H1 (cell line): ENCODE measurements around the gene WDR35. TPM values are rescaled to one million over a fixed set of nuclear protein-coding genes. Genes with fewer than 3 reads are reported as not detected.
A peak's percentile ranks its signal among the peaks of the same experiment; 100 is the strongest.

Experiments
- CTCF ChIA-PET: fragments of 300-600 bp; sonication (Branson Sonifier 250); formaldehyde crosslinking; loops from one replicate; lab custom pipeline; 2021; ENCODE audit not compliant: partially characterized antibody; lab: Charles Lee
- POLR2A ChIA-PET: fragments of 300-600 bp; sonication (Branson Sonifier 250); formaldehyde crosslinking; loops from one replicate; lab custom pipeline; 2021; ENCODE audit warnings: inconsistent platforms; ENCODE audit not compliant: partially characterized antibody; lab: Charles Lee
- DNase-seq, 2 experiments: peaks; one replicate each; pipeline versions ENCODE4 v3.0.0 to v3.0.0-alpha.2; 2010 to 2022; ENCODE audit warnings: low spot score in 2 of 2, low read depth in 1 of 2, mixed read lengths in 1 of 2
- FAIRE-seq: peaks from 2 replicates; lab custom pipeline; 2011; peaks lifted over from hg19 to GRCh38; lab: Jason Lieb, UNC
- H2AFZ ChIP-seq: 2 replicates; pipeline ENCODE4 v1.8.1; 2012; ENCODE audit warnings: low read length, inconsistent platforms
- H2AK5ac ChIP-seq: 2 replicates; pipeline ENCODE4 v1.6.1; 2013; ENCODE audit warnings: low read depth, low read length
- H2BK120ac ChIP-seq: replicated peaks from 2 replicates; pipeline ENCODE3; 2013; ENCODE audit warnings: low read depth, low read length, inconsistent platforms
- H2BK12ac ChIP-seq: 2 replicates; pipeline ENCODE4 v1.6.1; 2013; ENCODE audit warnings: low read depth, low read length
- H2BK15ac ChIP-seq: 2 replicates; pipeline ENCODE4 v1.6.1; 2013; ENCODE audit warnings: low read length
- H2BK20ac ChIP-seq: 2 replicates; pipeline ENCODE4 v1.6.1; 2013; ENCODE audit warnings: low read length
- H2BK5ac ChIP-seq: 2 replicates; pipeline ENCODE4 v1.6.1; 2013; ENCODE audit warnings: low read depth, low read length
- H3K14ac ChIP-seq: 2 replicates; pipeline ENCODE4 v1.6.1; 2013; ENCODE audit warnings: inconsistent platforms; ENCODE audit not compliant: insufficient read length
- H3K18ac ChIP-seq: 2 replicates; pipeline ENCODE4 v1.6.1; 2013; ENCODE audit warnings: low read length; ENCODE audit errors: extremely low read depth
- H3K23ac ChIP-seq: 2 replicates; pipeline ENCODE4 v1.6.1; 2013; ENCODE audit warnings: inconsistent platforms; ENCODE audit not compliant: insufficient read length
- H3K23me2 ChIP-seq: 2 replicates; pipeline ENCODE4 v1.6.1; 2013; ENCODE audit warnings: low read depth, low read length
- H3K27ac ChIP-seq: 2 replicates; pipeline ENCODE4 v1.6.1; 2011; ENCODE audit warnings: low read depth, low read length, inconsistent platforms
- H3K27me3 ChIP-seq, 4 experiments: replicated peaks in 1 of 4; 1 replicate in 1 of 4; 2 replicates in 3 of 4; pipeline versions ENCODE4 v1.6.1 to v1.8.1; 2011 to 2013; ENCODE audit warnings: low read length in 3 of 4, mild to moderate bottlenecking in 3 of 4, inconsistent platforms in 2 of 4, mixed read lengths in 2 of 4, moderate library complexity in 1 of 4; ENCODE audit not compliant: control insufficient read depth in 3 of 4, insufficient read depth in 3 of 4; ENCODE audit errors: extremely low read depth in 1 of 4
- H3K36me3 ChIP-seq, 4 experiments: 2 replicates each; pipeline versions ENCODE4 v1.6.1 to v1.8.1; 2011 to 2013; ENCODE audit warnings: mild to moderate bottlenecking in 4 of 4, low read length in 3 of 4, moderate library complexity in 2 of 4, control low read depth in 1 of 4, inconsistent platforms in 1 of 4; ENCODE audit not compliant: insufficient read depth in 4 of 4, control insufficient read depth in 2 of 4
- H3K4ac ChIP-seq: replicated peaks from 2 replicates; pipeline ENCODE3; 2013; ENCODE audit warnings: low read length, low read depth, mixed read lengths, inconsistent platforms; ENCODE audit not compliant: insufficient read length
- H3K4me1 ChIP-seq, 4 experiments: replicated peaks in 1 of 4; 1 replicate in 1 of 4; 2 replicates in 3 of 4; pipeline versions ENCODE4 v1.6.1 to v1.8.1; 2011 to 2013; ENCODE audit warnings: low read length in 3 of 4, inconsistent platforms in 2 of 4, mixed read lengths in 1 of 4; ENCODE audit not compliant: insufficient read depth in 4 of 4, control insufficient read depth in 3 of 4
- H3K4me2 ChIP-seq, 2 experiments: 2 replicates each; pipeline versions ENCODE4 v1.6.1 to v1.8.1; 2011 to 2013; ENCODE audit warnings: low read depth in 2 of 2, low read length in 2 of 2, control low read depth in 1 of 2, inconsistent platforms in 1 of 2, mild to moderate bottlenecking in 1 of 2; ENCODE audit not compliant: insufficient read depth in 1 of 2
- H3K4me3 ChIP-seq, 4 experiments: fragments of 200-600, 300-600 bp in 1 of 4; sonication (generic), shearing (Covaris generic), sonication (Bioruptor Twin) in 1 of 4; 2 replicates each; pipeline versions ENCODE4 v1.5.1 to v1.8.1; 2011 to 2016; ENCODE audit warnings: low read length in 4 of 4, low read depth in 3 of 4, control low read depth in 2 of 4, inconsistent platforms in 2 of 4, mild to moderate bottlenecking in 2 of 4, mixed read lengths in 1 of 4, moderate library complexity in 1 of 4; ENCODE audit not compliant: insufficient read depth in 2 of 4; ENCODE audit errors: extremely low read depth in 1 of 4
- H3K56ac ChIP-seq: replicated peaks from 2 replicates; pipeline ENCODE3; 2013; ENCODE audit warnings: low read depth, mild to moderate bottlenecking, mixed read lengths, low read length, inconsistent platforms; ENCODE audit not compliant: insufficient read length
- H3K79me1 ChIP-seq: 2 replicates; pipeline ENCODE4 v1.6.1; 2013; ENCODE audit warnings: low read depth, low read length, control low read depth
- H3K79me2 ChIP-seq, 2 experiments: 2 replicates each; pipeline versions ENCODE4 v1.6.1 to v1.8.1; 2012 to 2013; ENCODE audit warnings: low read length in 2 of 2, mild to moderate bottlenecking in 2 of 2, inconsistent platforms in 1 of 2; ENCODE audit not compliant: insufficient read depth in 2 of 2, control insufficient read depth in 1 of 2
- H3K9ac ChIP-seq, 4 experiments: replicated peaks in 1 of 4; 1 replicate in 1 of 4; 2 replicates in 3 of 4; pipeline versions ENCODE4 v1.6.1 to v1.8.1; 2011 to 2013; ENCODE audit warnings: low read depth in 3 of 4, low read length in 3 of 4, control low read depth in 2 of 4, mild to moderate bottlenecking in 2 of 4, moderate library complexity in 2 of 4, inconsistent platforms in 1 of 4; ENCODE audit errors: extremely low read depth in 1 of 4
- H3K9me3 ChIP-seq, 2 experiments: 2 replicates each; pipeline versions ENCODE4 v1.6.1 to v1.8.1; 2012 to 2013; ENCODE audit warnings: mild to moderate bottlenecking in 2 of 2, moderate library complexity in 2 of 2, control low read depth in 1 of 2, inconsistent platforms in 1 of 2, low read depth in 1 of 2, low read length in 1 of 2, mixed read lengths in 1 of 2; ENCODE audit not compliant: insufficient read depth in 2 of 2
- H4K20me1 ChIP-seq, 2 experiments: replicated peaks in 1 of 2; 2 replicates each; pipeline versions ENCODE3 to v1.8.1; 2011 to 2013; ENCODE audit warnings: inconsistent platforms in 2 of 2, low read length in 2 of 2, mild to moderate bottlenecking in 1 of 2; ENCODE audit not compliant: insufficient read depth in 2 of 2, control insufficient read depth in 1 of 2
- H4K5ac ChIP-seq: 2 replicates; pipeline ENCODE4 v1.6.1; 2013; ENCODE audit warnings: low read length, low read depth, mixed read lengths, inconsistent platforms; ENCODE audit not compliant: insufficient read length
- H4K8ac ChIP-seq: 2 replicates; pipeline ENCODE4 v1.8.0; 2013; ENCODE audit warnings: mild to moderate bottlenecking, moderate library complexity, low read length, inconsistent platforms; ENCODE audit not compliant: insufficient read depth; ENCODE audit errors: extremely low read depth
- H4K91ac ChIP-seq: replicated peaks from 2 replicates; pipeline ENCODE3; 2013; ENCODE audit warnings: low read length, mixed read lengths, inconsistent platforms; ENCODE audit not compliant: insufficient read length
- BACH1 ChIP-seq: IDR thresholded peaks from 2 replicates; pipeline ENCODE4 v1.6.1; 2012; ENCODE audit warnings: low read length, improper control_type of control experiment
- CHD2 ChIP-seq: IDR thresholded peaks from 2 replicates; pipeline ENCODE4 v1.6.1; 2012; ENCODE audit warnings: low read length, improper control_type of control experiment
- CREB1 ChIP-seq: IDR thresholded peaks from 2 replicates; pipeline ENCODE4 v1.6.1; 2012; ENCODE audit warnings: inconsistent platforms
- KDM5A ChIP-seq: fragments of 200-600 bp; IDR thresholded peaks from 2 replicates; pipeline ENCODE4 v1.7.1; 2012; ENCODE audit warnings: mild to moderate bottlenecking, low read length, inconsistent platforms, mixed read lengths
- POU5F1 ChIP-seq: IDR thresholded peaks from 2 replicates; pipeline ENCODE4 v1.6.1; 2011; ENCODE audit warnings: low read depth, mild to moderate bottlenecking, low read length, moderate library complexity
- SIRT6 ChIP-seq: IDR thresholded peaks from one replicate; pipeline ENCODE4 v1.7.1; 2012; ENCODE audit warnings: low read length, inconsistent platforms
- SUZ12 ChIP-seq: fragments of 200-600 bp; sonication (generic); IDR thresholded peaks from 2 replicates; pipeline ENCODE4 v1.6.1; 2012; ENCODE audit warnings: mild to moderate bottlenecking, inconsistent platforms, low read length, moderate library complexity, mixed read lengths
- TAF1 ChIP-seq: IDR thresholded peaks from 2 replicates; pipeline ENCODE4 v1.6.1; 2011; ENCODE audit warnings: mild to moderate bottlenecking, low read depth, low read length
- ZNF274 ChIP-seq: IDR thresholded peaks from 2 replicates; pipeline ENCODE4 v1.7.0; 2012; ENCODE audit warnings: low read length, borderline replicate concordance; ENCODE audit errors: extremely low read depth
- WGBS, 2 experiments: shearing (Covaris generic) in 1 of 2; methylation state at CpG; one replicate each; pipeline versions ENCODE4 v1.1.6 to v1.1.7; 2013 to 2015; ENCODE audit warnings: low lambda C conversion rate in 2 of 2, mixed read lengths in 2 of 2, inconsistent platforms in 1 of 2, low coverage in 1 of 2, missing lambda C conversion rate in 1 of 2; ENCODE audit not compliant: insufficient replicate concordance in 2 of 2, insufficient coverage in 1 of 2, insufficient read length in 1 of 2; ENCODE audit errors: extremely low coverage in 1 of 2, missing lambda C conversion rate in 1 of 2; 5-methylcytosine and 5-hydroxymethylcytosine counted together
- polyA plus RNA-seq, 7 experiments: library from polyadenylated mRNA; depleted of rRNA in 3 of 7; stranded (reverse) in 5 of 7; unstranded in 2 of 7; fragments of >200 nt in 5 of 7; fragments of 200-250 nt in 2 of 7; gene quantifications; 1 replicate in 5 of 7; 2 replicates in 1 of 7; 4 replicates in 1 of 7; pipeline versions ENCODE4 v1.2.1 to v1.2.3, GENCODE V29; 2011 to 2013; ENCODE audit warnings: missing spikeins in 2 of 7, mixed read lengths in 2 of 7
- total RNA-seq: library from RNA; stranded (reverse); fragmentation: NEBNext Ultra II Directional; extraction: Animal tissue kit (Norgen Biotek cat#: 25700); gene quantifications from 2 replicates; pipeline ENCODE4 v1.2.1, GENCODE V29; 2021
- TF ChIP-seq, protein P1 (sequence below): IDR thresholded peaks from 2 replicates; pipeline ENCODE4 v1.6.1; 2011; ENCODE audit warnings: low read length, improper control_type of control experiment

The WDR35 gene
- total and polyA plus RNA-seq, 2 of the 8 experiments (the other 6 are each of a cell fraction or from before 2014, with no cell fraction given), result 9.0 to 25.5 TPM

DNA sequence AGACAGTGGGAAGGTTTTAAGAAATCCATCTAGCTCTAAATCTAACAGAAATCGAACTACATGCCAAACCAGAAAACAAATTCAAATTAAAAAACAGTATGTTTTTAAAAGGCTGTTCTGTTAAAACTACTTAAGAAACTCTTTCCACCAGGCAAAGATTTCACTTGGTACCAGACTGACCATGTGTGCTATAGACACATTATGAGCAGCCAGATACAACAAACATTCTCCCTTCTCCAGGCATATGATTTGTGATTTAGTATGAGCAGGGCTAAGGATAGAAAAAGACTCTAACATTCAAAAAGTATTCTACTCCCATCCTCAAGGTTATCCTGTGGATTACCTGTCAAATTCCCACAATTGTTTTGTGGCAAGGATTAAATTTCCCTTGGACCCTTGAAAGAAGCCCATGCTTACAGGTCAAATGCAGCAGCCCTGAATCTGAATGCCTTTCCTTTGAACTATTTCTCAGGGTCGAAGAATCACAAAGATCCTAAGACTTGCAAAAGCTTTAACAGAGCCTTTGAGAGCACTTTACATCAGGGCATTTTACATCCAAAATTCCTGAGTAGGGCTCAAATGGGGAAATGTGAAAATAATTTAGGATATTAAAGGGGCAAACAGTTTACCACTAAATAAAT lies 45.6 kb downstream of the WDR35 start:
- Histone ChIP-seq H3K4me3 (peak overlapping the region in 1 of 4 experiments; percentile 25; a peak in 1 of 8 replicates), H2BK15ac (no peak overlapping the region), H2BK20ac (no peak overlapping the region), H3K23me2 (no peaks in the 10 kb centered on the region), H4K91ac (no peak overlapping the region), H2BK120ac (no peak overlapping the region), H2AK5ac (no peak overlapping the region), H3K36me3 (peaks cover 0 to 7% (median 1%) of the 10 kb centered on the region in 4 experiments; a peak in 4 of 8 replicates), H3K79me2 (no peaks in the 10 kb centered on the region), H4K8ac (no peak overlapping the region), H4K5ac (no peak overlapping the region), H3K9ac (no peak overlapping the region), H3K18ac (no peak overlapping the region), H3K9me3 (no peaks in the 10 kb centered on the region), H3K14ac (no peak overlapping the region), H2BK12ac (no peak overlapping the region), H2BK5ac (no peak overlapping the region), H3K4me2 (peak overlapping the region; percentile 28 to 57; a peak in 3 of 4 replicates), H3K27me3 (no peaks in the 10 kb centered on the region), H3K23ac (no peak overlapping the region), H2AFZ (no peak overlapping the region), H3K4me1 (peaks cover 0 to 10% (median 2%) of the 10 kb centered on the region in 4 experiments; a peak in 4 of 7 replicates), H4K20me1 (no peaks in the 10 kb centered on the region), H3K4ac (no peak overlapping the region), H3K56ac (no peak overlapping the region), H3K79me1 (no peaks in the 10 kb centered on the region), H3K27ac (no peak overlapping the region)
- peak in 1 of 2 experiments; percentile 21 for DNase-seq
- ChIA-PET POLR2A (interaction anchor here (1.1 kb wide), 1 partner anchor 43 kb away, joined by 3 read pairs; the partner anchor contains the start of gene TTC32), CTCF (interaction anchor here (1.3 to 2.0 kb wide), 4 partner anchors 9 to 71 kb away, joined by 4 to 7 read pairs (median 4); no protein-coding TSS in a partner anchor)
- FAIRE-seq, result peak; percentile 65
- WGBS, 2 experiments, result 34% methylated on average over 2 of the region's 2 CpGs; no CpG with 5 or more reads in 1 of the 2 experiments
- no peak for TF ChIP-seq TAF1
- no peak for TF ChIP-seq ZNF274
- TF ChIP-seq CHD2, result no peak
- no peak for TF ChIP-seq SIRT6
- no peak for TF ChIP-seq POU5F1
- no peak for TF ChIP-seq CREB1
- no peak for TF ChIP-seq SUZ12
- TF ChIP-seq, protein P1, sequence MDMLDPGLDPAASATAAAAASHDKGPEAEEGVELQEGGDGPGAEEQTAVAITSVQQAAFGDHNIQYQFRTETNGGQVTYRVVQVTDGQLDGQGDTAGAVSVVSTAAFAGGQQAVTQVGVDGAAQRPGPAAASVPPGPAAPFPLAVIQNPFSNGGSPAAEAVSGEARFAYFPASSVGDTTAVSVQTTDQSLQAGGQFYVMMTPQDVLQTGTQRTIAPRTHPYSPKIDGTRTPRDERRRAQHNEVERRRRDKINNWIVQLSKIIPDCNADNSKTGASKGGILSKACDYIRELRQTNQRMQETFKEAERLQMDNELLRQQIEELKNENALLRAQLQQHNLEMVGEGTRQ, result no peak
- TF ChIP-seq BACH1, result no peak
- TF ChIP-seq KDM5A, result no peak
